Mesothelial cell of epicardium (in vitro differentiated cells): ENCODE data around the gene ASAP2. TPM values are rescaled to one million over a fixed set of nuclear protein-coding genes. Genes with fewer than 3 reads are reported as not detected.

ENCODE experiments used
- DNase-seq, 2 experiments: peaks; one replicate each; pipeline ENCODE4 v3.0.0; 2021; ENCODE audit warnings: low spot score in 2 of 2; ENCODE audit not compliant: unreplicated experiment in 2 of 2
- H3K27ac Mint-ChIP-seq: 2 replicates; pipeline ENCODE4 v1.8.0; 2021; ENCODE audit warnings: mixed read lengths
- H3K27me3 Mint-ChIP-seq: 2 replicates; pipeline ENCODE4 v1.8.0; 2021; ENCODE audit warnings: low read depth, mixed read lengths
- H3K36me3 Mint-ChIP-seq: 2 replicates; pipeline ENCODE4 v1.8.0; 2021; ENCODE audit warnings: mixed read lengths
- H3K4me1 Mint-ChIP-seq: 2 replicates; pipeline ENCODE4 v1.8.0; 2021; ENCODE audit warnings: mixed read lengths
- H3K4me3 Mint-ChIP-seq: 2 replicates; pipeline ENCODE4 v1.8.0; 2021; ENCODE audit warnings: mild to moderate bottlenecking, moderate library complexity, mixed read lengths
- H3K9me3 Mint-ChIP-seq: 2 replicates; pipeline ENCODE4 v1.8.0; 2021; ENCODE audit warnings: mixed read lengths
- total RNA-seq: library from RNA; stranded (reverse); gene quantifications from 3 replicates; pipeline ENCODE4 v1.2.1, GENCODE V29; 2021
- TF ChIP-seq, protein P1 (sequence below): fragments of 200-600 bp; sonication (generic); IDR thresholded peaks from one replicate; pipeline ENCODE4 v1.5.0; 2021; ENCODE audit warnings: antibody characterized with exemption; ENCODE audit not compliant: unreplicated experiment

ASAP2 gene
- total RNA-seq, 1 donor from 2014 or later: 25.8 TPM

DNA sequence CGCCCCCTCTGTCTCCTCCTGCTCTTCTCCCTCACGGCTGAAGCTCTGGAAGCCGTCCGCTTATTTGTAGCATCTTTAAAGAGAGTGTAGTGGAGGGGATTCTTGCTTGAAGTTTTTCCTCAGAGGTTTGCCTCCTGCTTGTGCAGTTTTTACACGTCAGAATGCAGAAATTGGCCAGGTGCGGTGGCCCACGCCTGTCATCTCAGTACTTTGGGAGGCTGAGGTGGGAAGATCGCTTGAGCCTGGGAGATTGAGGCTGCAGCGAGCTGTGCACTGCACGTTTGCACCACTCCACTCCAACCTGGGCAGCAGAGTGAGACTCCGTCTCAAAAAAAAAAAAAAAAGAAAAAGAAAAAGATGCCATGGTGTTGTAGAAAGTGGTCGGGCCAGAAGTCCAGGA lies 147.7 kb downstream of the ASAP2 start:
- no peak for DNase-seq
- Mint-ChIP-seq H3K4me1 (no peaks in the 10 kb centered on the region), H3K9me3 (no peaks in the 10 kb centered on the region), H3K4me3 (no peak overlapping the region), H3K36me3 (peaks cover 25% of the 10 kb centered on the region), H3K27ac (no peak overlapping the region), H3K27me3 (no peaks in the 10 kb centered on the region)
- TF ChIP-seq, protein P1, sequence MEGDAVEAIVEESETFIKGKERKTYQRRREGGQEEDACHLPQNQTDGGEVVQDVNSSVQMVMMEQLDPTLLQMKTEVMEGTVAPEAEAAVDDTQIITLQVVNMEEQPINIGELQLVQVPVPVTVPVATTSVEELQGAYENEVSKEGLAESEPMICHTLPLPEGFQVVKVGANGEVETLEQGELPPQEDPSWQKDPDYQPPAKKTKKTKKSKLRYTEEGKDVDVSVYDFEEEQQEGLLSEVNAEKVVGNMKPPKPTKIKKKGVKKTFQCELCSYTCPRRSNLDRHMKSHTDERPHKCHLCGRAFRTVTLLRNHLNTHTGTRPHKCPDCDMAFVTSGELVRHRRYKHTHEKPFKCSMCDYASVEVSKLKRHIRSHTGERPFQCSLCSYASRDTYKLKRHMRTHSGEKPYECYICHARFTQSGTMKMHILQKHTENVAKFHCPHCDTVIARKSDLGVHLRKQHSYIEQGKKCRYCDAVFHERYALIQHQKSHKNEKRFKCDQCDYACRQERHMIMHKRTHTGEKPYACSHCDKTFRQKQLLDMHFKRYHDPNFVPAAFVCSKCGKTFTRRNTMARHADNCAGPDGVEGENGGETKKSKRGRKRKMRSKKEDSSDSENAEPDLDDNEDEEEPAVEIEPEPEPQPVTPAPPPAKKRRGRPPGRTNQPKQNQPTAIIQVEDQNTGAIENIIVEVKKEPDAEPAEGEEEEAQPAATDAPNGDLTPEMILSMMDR: no peak

- Mint-ChIP-seq H3K4me1 (no peaks in the 10 kb centered on the region), H3K36me3 (peaks cover 34% of the 10 kb centered on the region), H3K4me3 (no peak overlapping the region), H3K27me3 (no peaks in the 10 kb centered on the region), H3K27ac (no peak overlapping the region), H3K9me3 (no peaks in the 10 kb centered on the region)
- no peak for DNase-seq
- TF ChIP-seq, protein P1: no peak
Measured at GRCh38 chr2:9355270-9355669, 148.7 kb downstream of the ASAP2 start.

DNA sequence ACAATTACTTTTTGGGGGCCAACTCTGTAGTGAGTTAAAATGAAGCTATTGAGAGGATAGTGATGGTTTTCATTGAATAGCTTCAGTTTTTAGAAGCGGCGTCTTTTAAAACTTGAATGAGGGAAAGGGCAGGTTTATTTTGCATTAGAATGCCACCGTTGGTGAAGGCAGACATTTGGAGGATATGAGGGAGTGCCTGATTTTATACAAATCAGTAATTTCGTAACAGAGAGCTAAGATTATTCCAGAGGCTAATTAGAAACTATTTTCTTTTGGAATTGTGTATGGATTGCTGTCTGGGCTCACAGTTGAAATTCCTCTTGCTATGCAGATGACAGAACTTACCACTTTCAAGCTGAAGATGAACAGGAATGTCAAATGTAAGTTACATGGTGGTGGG lies 149.1 kb downstream of the ASAP2 start:
- TF ChIP-seq, protein P1: no peak
- H3K27me3 Mint-ChIP-seq: no peaks in the 10 kb centered on the region
- no peaks in the 10 kb centered on the region for H3K9me3 Mint-ChIP-seq
- DNase-seq: no peak
- no peak overlapping the region for H3K4me3 Mint-ChIP-seq
- no peak overlapping the region for H3K27ac Mint-ChIP-seq
- H3K36me3 Mint-ChIP-seq: peaks cover 32% of the 10 kb centered on the region
- H3K4me1 Mint-ChIP-seq: no peaks in the 10 kb centered on the region

- no peaks in the 10 kb centered on the region for H3K9me3 Mint-ChIP-seq
- no peaks in the 10 kb centered on the region for H3K27me3 Mint-ChIP-seq
- no peak overlapping the region for H3K4me3 Mint-ChIP-seq
- DNase-seq: no peak
- peaks cover 30% of the 10 kb centered on the region for H3K36me3 Mint-ChIP-seq
- no peak overlapping the region for H3K27ac Mint-ChIP-seq
- TF ChIP-seq, protein P1: no peak
- H3K4me1 Mint-ChIP-seq: no peaks in the 10 kb centered on the region
Measured at GRCh38 chr2:9356261-9356660, 149.6 kb downstream of the ASAP2 start.

- H3K4me1 Mint-ChIP-seq: no peaks in the 10 kb centered on the region
- H3K27ac Mint-ChIP-seq: no peak overlapping the region
- no peaks in the 10 kb centered on the region for H3K9me3 Mint-ChIP-seq
- DNase-seq: no peak
- H3K36me3 Mint-ChIP-seq: peaks cover 35% of the 10 kb centered on the region
- TF ChIP-seq, protein P1: no peak
- no peaks in the 10 kb centered on the region for H3K27me3 Mint-ChIP-seq
- H3K4me3 Mint-ChIP-seq: no peak overlapping the region
Measured at GRCh38 chr2:9358846-9359245, 152.2 kb downstream of the ASAP2 start.

GRCh38 chr2:9359463-9359862 lies 152.9 kb downstream of the ASAP2 start:
- no peaks in the 10 kb centered on the region for H3K27me3 Mint-ChIP-seq
- no peaks in the 10 kb centered on the region for H3K4me1 Mint-ChIP-seq
- DNase-seq: no peak
- H3K9me3 Mint-ChIP-seq: no peaks in the 10 kb centered on the region
- no peak overlapping the region for H3K4me3 Mint-ChIP-seq
- TF ChIP-seq, protein P1: no peak
- no peak overlapping the region for H3K27ac Mint-ChIP-seq
- H3K36me3 Mint-ChIP-seq: peaks cover 35% of the 10 kb centered on the region
